GM21737 (cell line): ENCODE results near the gene RHBG.
"Not testable (repeated sequence)": the region's sequence is repeated elsewhere in the genome, so short reads cannot be mapped to it uniquely, and the experiment has no call there.

Experiments used
- ATAC-seq: cut with Tn5 transposase; IDR thresholded peaks from one replicate; pipeline ENCODE4 v1.9.1; 2021; ENCODE audit warnings: mild to moderate bottlenecking, moderate library complexity; ENCODE audit not compliant: unreplicated experiment

Gene RHBG

GRCh38 chr1:156368889-156369684, at the start of gene RHBG:
Gene RHBG, plus strand, starts transcription at chr1:156369211. Its CDS starts 39 bp downstream, at chr1:156369250.
- ATAC-seq: no peak

DNA sequence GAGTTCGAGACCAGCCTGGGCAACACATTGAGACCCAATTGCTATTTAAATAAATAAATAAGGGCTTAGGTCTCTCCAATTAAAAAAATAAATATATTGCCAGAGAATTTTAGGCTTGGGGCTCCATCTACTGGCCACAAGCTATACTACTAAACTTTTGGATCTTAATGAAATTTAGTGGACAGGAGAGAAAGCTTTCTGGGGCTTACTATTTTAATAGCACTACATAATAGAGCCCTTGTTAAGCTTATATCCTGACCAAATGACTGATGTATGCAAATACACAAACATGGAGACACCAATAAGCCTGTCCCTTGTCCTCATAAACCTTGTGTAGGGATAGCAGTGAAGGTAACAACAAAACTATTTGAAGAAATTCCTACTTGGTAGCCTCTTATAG, 49.3 kb upstream of the RHBG start:
- ATAC-seq: no peak

DNA sequence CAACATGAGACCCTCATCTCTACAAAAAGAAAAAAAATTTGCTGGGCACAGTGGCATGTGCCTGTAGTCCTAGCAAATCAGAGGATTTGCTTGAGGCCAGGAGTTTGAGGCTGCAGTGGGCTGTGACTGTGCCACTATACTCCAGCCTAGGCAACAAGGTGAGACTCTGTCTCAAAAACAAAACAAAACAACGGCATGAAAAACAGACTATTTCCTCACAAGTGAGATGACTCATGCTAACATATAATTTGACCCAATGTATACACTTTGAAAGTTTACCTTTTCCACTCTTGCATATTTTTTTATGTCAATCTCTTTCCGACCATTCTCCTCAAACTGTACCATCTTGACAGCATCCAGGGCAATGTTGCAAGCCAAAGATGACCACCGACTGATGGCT, 48.5 kb upstream of the RHBG start:
- no peak for ATAC-seq

GRCh38 chr1:156323179-156323578, 45.8 kb upstream of the RHBG start:
- ATAC-seq: not testable (repeated sequence)

DNA sequence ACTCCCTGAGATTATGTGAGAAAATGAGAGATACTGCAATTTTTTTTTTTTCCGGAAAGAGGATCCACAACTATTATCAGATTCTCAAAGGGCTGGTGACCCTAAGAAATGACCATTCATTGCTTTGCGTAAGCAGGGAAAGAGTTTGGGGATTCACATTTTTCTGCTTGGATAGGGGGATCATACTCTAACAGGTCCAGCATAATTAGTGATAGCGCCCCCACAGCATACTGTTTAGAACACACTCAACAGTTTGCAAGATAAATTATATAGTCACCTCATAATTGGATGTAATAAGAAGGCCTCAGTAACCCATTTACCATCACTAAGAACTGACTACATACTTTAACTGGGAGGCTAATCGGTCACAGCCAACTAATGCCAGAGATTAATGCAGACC, 32.8 kb upstream of the RHBG start:
- no peak for ATAC-seq

DNA sequence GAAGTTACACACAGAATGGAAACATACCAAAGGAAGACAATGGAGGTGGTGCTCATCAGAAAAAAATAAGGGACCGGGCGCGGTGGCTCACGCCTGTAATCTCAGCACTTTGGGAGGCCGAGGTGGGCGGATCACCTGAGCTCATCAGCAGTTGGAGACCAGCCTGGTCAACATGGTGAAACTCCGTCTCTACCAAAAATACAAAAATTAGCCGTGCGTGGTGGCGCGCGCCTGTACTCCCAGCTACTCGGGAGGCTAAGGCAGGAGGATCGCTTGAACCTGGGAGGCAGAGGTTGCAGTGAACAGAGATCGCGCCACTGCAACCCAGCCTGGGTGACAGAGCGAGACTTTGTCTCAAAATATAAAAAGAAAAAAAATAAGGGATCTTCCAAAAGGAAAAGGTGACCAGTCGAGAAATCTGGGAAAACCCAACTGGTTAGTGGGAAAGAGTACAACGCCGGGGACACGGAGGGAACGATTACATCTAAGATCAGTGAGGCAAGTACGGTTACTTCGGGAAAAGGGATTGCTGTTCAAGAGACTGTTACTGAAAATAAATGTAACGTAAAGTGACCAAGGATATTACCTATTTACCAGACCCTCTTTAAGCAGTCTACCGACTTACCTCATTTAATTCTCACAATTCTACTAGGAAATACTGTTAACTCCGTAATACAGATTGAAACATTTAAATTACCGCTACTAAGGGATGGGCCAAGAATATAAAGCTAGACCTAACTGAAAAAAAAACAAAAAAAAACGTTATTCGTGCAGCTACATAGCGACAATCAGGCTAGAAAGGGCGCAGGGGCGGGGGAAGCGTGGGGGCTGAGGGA, 31.7 kb upstream of the RHBG start:
- no peak for ATAC-seq

GRCh38 chr1:156337888-156338179, 31.2 kb upstream of the RHBG start:
- no peak for ATAC-seq

GRCh38 chr1:156338180-156338976, 30.6 kb upstream of the RHBG start, which contains the start of the genes CCT3 and TSACC:
Gene CCT3, minus strand, starts transcription at chr1:156338292. Its CDS starts 108 bp downstream, at chr1:156338184.
Gene TSACC, plus strand, starts transcription at chr1:156338526. Its CDS starts 1,232 bp downstream, at chr1:156339758.
- ATAC-seq: peak; percentile 86

GRCh38 chr1:156342166-156342955, 26.6 kb upstream of the RHBG start:
- no peak for ATAC-seq

- ATAC-seq: no peak
These were observed 24.6 kb upstream of the RHBG start for GRCh38 chr1:156344409-156344808.

- ATAC-seq: not testable (repeated sequence)
These were observed 23.0 kb upstream of the RHBG start for GRCh38 chr1:156346035-156346434.

DNA sequence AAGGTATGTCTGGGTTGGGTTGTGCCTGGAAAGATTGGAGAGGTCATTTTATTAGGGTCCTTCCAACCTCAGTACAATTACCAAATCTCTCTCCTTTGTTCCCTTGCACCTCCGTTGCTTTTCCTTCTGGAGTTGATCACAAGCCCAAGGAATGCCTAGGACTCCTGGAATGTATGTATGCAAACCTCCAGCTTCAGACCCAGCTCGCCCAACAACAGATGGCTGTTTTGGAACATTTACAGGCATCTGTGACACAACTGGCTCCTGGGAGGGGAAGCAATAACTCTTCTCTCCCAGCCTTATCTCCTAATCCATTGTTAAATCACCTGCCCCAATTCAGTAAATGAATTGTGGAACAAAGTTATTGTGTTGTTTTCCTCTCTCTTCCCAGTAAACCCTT, 22.4 kb upstream of the RHBG start:
- no peak for ATAC-seq

- ATAC-seq: no peak
These were observed 21.7 kb upstream of the RHBG start for GRCh38 chr1:156347331-156347730.

- not testable (repeated sequence) for ATAC-seq
These were observed 16.5 kb upstream of the RHBG start for GRCh38 chr1:156352481-156352880.

- no peak for ATAC-seq
These were observed 12.6 kb upstream of the RHBG start for GRCh38 chr1:156356262-156356874.

DNA sequence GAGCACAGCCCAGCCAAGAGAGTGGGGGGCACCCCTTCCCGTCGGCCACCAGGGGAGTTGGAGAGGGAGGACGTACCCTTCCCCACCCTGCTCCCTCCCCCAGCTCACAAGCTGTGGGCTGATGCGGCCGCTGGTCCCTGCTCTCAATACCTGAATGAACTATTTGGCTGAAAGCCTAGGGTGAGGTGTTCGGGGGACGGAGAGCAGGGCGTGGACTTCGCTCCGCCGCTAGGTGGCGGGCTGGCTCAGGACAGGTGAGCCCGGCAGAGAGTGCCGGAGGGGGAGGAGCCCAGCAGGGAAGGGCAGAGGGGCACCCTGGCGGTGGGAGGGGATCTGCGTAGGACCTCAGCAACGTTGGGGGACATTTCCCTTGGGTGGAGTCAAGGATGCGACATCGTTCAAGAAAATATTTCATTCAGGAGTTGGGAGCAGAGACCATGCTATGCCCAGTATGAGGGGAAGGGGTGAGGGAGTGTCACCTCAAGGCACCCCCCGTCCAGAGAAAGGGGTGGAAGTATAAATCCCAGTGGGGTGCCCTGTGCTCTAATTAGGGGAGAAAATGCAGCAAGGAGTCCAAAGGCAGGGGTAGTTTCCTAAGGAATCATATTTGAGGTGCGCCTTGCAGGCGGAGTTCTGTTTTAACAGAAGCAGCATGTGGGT, 12.0 kb upstream of the RHBG start:
- ATAC-seq: peak; percentile 75

GRCh38 chr1:156357977-156358376, 11.0 kb upstream of the RHBG start:
- ATAC-seq: no peak

DNA sequence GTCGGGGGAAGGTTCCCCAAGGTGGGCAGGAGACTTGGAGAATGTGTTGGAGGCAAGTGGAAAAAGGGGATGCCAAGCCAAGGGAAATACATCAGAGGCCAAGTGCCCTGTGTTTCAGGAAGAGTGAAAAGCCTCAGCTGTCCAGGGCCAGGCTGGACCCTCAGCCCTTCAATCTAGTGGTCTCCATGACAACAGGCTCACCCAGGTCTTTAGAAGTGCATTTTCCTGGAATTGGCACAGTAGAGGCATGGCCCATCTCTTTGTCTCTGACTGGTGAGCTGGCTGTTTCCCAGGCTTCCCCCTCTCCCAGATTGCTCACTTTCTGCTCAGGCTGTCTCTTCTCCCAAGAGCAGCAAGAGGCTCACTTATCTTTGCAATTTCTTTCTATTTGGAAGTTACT, 10.4 kb upstream of the RHBG start:
- ATAC-seq: no peak

GRCh38 chr1:156359249-156359648, 9.8 kb upstream of the RHBG start:
- ATAC-seq: no peak
